Measurements from ENCODE around the gene MPI.

DNA sequence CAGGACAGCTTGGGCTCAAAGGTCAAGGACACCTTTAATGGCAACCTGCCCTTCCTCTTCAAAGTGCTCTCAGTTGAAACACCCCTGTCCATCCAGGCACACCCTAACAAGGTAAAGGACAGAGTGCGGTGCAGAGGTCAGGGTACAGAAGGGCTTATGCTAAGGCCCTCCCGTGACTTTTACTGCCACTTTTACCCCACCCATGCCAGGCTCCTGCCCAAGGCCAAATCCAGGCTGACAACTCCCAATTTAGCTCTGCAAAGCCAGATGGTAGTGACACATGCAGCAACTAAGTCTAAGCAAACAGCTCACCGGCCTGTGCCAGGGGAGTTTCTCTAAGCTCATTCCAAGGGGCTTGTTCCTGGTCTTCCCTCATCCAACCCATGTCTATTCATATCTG, 1.6 kb downstream of the MPI start:
- TF ChIP-seq, protein P1, sequence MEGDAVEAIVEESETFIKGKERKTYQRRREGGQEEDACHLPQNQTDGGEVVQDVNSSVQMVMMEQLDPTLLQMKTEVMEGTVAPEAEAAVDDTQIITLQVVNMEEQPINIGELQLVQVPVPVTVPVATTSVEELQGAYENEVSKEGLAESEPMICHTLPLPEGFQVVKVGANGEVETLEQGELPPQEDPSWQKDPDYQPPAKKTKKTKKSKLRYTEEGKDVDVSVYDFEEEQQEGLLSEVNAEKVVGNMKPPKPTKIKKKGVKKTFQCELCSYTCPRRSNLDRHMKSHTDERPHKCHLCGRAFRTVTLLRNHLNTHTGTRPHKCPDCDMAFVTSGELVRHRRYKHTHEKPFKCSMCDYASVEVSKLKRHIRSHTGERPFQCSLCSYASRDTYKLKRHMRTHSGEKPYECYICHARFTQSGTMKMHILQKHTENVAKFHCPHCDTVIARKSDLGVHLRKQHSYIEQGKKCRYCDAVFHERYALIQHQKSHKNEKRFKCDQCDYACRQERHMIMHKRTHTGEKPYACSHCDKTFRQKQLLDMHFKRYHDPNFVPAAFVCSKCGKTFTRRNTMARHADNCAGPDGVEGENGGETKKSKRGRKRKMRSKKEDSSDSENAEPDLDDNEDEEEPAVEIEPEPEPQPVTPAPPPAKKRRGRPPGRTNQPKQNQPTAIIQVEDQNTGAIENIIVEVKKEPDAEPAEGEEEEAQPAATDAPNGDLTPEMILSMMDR (IDR thresholded peaks at IDR 0.05) = no peak
- no peak for TF ChIP-seq POLR2A (IDR thresholded peaks at IDR 0.05)
